ENCODE data around the gene COX5B. TPM values are rescaled to one million over a fixed set of nuclear protein-coding genes. Genes with fewer than 3 reads are reported as not detected.
A peak's percentile ranks its signal among the peaks of the same experiment; 100 is the strongest.

Gene COX5B
- total and polyA plus RNA-seq, 9 of the 15 experiments (the other 6 are each of a cell fraction or from before 2014, with no cell fraction given) = 154 to 1,424 (median 487) TPM

DNA sequence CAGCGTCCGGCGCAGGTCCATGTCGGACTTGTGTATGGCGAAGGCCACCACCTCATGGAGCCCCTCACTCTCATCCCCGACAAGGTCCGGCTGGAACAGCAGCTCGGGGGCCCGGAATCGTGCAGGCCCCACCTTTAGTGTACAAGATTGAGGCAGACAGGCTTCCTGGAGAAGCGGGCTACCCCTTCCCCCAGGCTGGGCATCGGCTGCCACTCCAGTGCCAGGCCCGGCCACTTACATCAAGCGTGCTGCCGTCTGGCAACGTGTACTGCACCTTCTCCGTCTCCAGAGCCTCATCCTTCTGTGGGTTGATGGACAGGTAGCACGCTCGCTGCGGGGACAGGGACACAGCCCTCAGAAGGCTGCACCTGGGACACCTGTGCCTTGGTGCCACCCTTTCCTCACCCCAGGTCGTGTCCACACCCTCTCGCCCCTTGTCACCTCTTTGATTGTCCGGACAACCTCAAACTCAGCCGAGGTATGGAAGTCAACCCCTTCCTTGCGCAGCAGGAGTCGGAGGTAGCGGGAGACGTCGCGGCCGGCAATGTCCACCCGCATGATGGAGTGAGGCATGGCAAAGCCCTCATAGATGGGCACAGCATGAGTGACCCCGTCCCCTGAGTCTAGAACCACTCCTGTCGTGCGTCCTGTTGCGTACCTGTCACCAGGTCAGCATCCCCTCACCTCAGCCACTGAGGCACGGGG is 12.3 kb downstream of the COX5B start (continued):
- TF ChIP-seq MYNN (IDR thresholded peaks at IDR 0.05) = 0 out of 2 replicates have a peak, but pooled peaks have one; percentile 18
- no peak for TF ChIP-seq MYNN (CRISPR knock-in tag; IDR thresholded peaks at IDR 0.05)

- FAIRE-seq = no peak
- Histone ChIP-seq H2AFZ (ENCODE audit: low read depth, low read length) (no peak overlapping the region), H3K4me2 (ENCODE audit: insufficient read depth, low read length) (no peak overlapping the region), H3K4me3 (no peak overlapping the region), H3K36me3 (ENCODE audit: control insufficient read depth, insufficient read depth, low read length) (peaks cover 61% of the 10 kb centered on the region; the same call in 2 of the 3 replicates), H3K27me3 (ENCODE audit: control insufficient read depth in 2 of 2, insufficient read depth in 2 of 2, low read length in 2 of 2) (no peaks in the 10 kb centered on the region), H3K27ac (ENCODE audit: extremely low read depth, low read depth, low read length) (no peak overlapping the region), H4K20me1 (replicated peaks; ENCODE audit: control insufficient read depth, insufficient read depth, low read length) (no peaks in the 10 kb centered on the region; the same call in 1 of the 2 replicates), H3K9ac (ENCODE audit: insufficient read depth in 1 of 2, low read depth in 2 of 2, low read length in 2 of 2) (no peak overlapping the region), H3K9me1 (ENCODE audit: control insufficient read depth, insufficient read depth, low read length) (peaks cover 5% of the 10 kb centered on the region), H3K4me1 (replicated peaks in 1 of 2; ENCODE audit: control insufficient read depth in 2 of 2, insufficient read depth in 2 of 2, low read length in 2 of 2) (peaks cover 15 to 65% of the 10 kb centered on the region in 2 experiments; a peak in 4 of 5 replicates), H3K9me3 (replicated peaks; ENCODE audit: control insufficient read depth, insufficient read depth, low read depth, low read length) (no peaks in the 10 kb centered on the region), H3K79me2 (ENCODE audit: control insufficient read depth, insufficient read depth, low read length) (peaks cover 38% of the 10 kb centered on the region)
- 89% methylated on average over 12 of the region's 13 CpGs for WGBS (ENCODE audit: insufficient coverage, low coverage, missing lambda C conversion rate)
- CTCF ChIA-PET (ENCODE audit: low intra/inter-chr PET ratio) = no interaction called here
- no peak for DNase-seq (ENCODE audit: extremely low read depth in 1 of 4, low spot score in 3 of 4)
- intact Hi-C loops (cut with micrococcal nuclease) (no loop called here), in situ Hi-C loops (cut with MboI) (no loop called here)
- TF ChIP-seq ZNF263 (CRISPR knock-in tag; IDR thresholded peaks at IDR 0.05; ENCODE audit: borderline replicate concordance) = peak; percentile 71
- TF ChIP-seq, protein P1, sequence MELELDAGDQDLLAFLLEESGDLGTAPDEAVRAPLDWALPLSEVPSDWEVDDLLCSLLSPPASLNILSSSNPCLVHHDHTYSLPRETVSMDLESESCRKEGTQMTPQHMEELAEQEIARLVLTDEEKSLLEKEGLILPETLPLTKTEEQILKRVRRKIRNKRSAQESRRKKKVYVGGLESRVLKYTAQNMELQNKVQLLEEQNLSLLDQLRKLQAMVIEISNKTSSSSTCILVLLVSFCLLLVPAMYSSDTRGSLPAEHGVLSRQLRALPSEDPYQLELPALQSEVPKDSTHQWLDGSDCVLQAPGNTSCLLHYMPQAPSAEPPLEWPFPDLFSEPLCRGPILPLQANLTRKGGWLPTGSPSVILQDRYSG (tag; conservative IDR thresholded peaks at IDR 0.05; ENCODE audit: low read depth) = no peak
- no peak for ATAC-seq
- BruUV-seq (replicated peaks) = no TSS peak
- POLR2A ChIA-PET = interaction anchor here (2.6 to 2.7 kb wide), 2 partner anchors 8 to 12 kb away, joined by 18 to 19 read pairs; partner anchors contain the start of gene COX5B
These were observed 12.9 kb downstream of the COX5B start for GRCh38 chr2:97658691-97659157.

Measured in K562 (cell line).